Right atrium auricular region (tissue), 2 donors: ENCODE measurements around the gene DLGAP3. TPM values are rescaled to one million over a fixed set of nuclear protein-coding genes. Genes with fewer than 3 reads are reported as not detected.

ENCODE experiments used
- DNase-seq: peaks from one replicate; pipeline ENCODE4 v3.0.0-alpha.2; 2019; ENCODE audit warnings: low spot score
- H3K27ac ChIP-seq, 2 donors: fragments of 200-600 bp; sonication (generic); 1 replicate in 1 of 2; 2 replicates in 1 of 2; pipeline ENCODE4 v1.5.1; 2016 to 2019
- H3K27me3 ChIP-seq, 2 donors: fragments of 200-600 bp; sonication (generic); one replicate each; pipeline versions ENCODE4 v1.5.1 to v1.6.0; 2017 to 2019
- H3K36me3 ChIP-seq: fragments of 200-600 bp; sonication (generic); one replicate; pipeline ENCODE4 v1.5.1; 2016
- H3K4me1 ChIP-seq, 2 donors: fragments of 200-600 bp; sonication (generic); one replicate each; pipeline versions ENCODE4 v1.5.1 to v1.6.0; 2017 to 2019
- H3K4me3 ChIP-seq, 2 donors: fragments of 200-600 bp; sonication (generic); 1 replicate in 1 of 2; 2 replicates in 1 of 2; pipeline ENCODE4 v1.5.1; 2017 to 2019; ENCODE audit warnings: mild to moderate bottlenecking in 1 of 2, moderate library complexity in 1 of 2
- H3K9me3 ChIP-seq, 2 donors: fragments of 200-600 bp; sonication (generic); one replicate each; pipeline ENCODE4 v1.5.1; 2019
- total RNA-seq, 2 donors: library from RNA; depleted of rRNA; stranded (reverse); fragments of >200 nt; gene quantifications; one replicate each; pipeline ENCODE4 v1.1.0, GENCODE V29; 2016
- TF ChIP-seq, protein P1 (sequence below), 2 donors: fragments of 200-600 bp; sonication (generic); IDR thresholded peaks; one replicate each; pipeline ENCODE4 v1.5.1; 2019; ENCODE audit warnings: antibody characterized with exemption in 2 of 2

The DLGAP3 gene
- total RNA-seq, 2 donors from 2014 or later: 0.43 TPM; not detected in 1

DNA sequence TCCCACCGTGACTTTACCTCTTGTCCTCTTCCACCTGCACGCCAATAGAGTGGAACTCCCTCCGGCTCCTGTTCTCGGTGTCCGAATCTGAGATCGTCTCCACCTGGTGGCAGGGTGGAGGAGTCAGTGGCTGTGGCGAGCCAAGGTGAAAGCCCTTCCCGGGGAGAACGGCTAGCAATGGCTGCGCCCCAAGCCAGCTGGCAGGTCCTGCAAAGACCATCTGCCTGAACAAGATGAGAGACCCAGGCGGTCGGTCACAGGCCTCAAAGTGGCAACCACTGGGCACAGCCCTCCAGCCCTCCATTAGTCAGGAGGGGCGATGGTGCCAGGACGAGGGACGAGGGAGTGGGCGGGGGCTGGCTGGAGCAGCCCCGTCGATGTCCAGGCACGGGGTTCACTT is 44.5 kb downstream of the DLGAP3 start:
- H3K27ac ChIP-seq: no peak overlapping the region
- peaks cover 0 to 14% of the 10 kb centered on the region in 2 donors for H3K4me1 ChIP-seq
- peaks cover 0 to 7% of the 10 kb centered on the region in 2 donors for H3K9me3 ChIP-seq
- H3K27me3 ChIP-seq: peaks cover 12 to 20% of the 10 kb centered on the region in 2 donors
- no peak for DNase-seq
- no peaks in the 10 kb centered on the region for H3K36me3 ChIP-seq
- TF ChIP-seq, protein P1, sequence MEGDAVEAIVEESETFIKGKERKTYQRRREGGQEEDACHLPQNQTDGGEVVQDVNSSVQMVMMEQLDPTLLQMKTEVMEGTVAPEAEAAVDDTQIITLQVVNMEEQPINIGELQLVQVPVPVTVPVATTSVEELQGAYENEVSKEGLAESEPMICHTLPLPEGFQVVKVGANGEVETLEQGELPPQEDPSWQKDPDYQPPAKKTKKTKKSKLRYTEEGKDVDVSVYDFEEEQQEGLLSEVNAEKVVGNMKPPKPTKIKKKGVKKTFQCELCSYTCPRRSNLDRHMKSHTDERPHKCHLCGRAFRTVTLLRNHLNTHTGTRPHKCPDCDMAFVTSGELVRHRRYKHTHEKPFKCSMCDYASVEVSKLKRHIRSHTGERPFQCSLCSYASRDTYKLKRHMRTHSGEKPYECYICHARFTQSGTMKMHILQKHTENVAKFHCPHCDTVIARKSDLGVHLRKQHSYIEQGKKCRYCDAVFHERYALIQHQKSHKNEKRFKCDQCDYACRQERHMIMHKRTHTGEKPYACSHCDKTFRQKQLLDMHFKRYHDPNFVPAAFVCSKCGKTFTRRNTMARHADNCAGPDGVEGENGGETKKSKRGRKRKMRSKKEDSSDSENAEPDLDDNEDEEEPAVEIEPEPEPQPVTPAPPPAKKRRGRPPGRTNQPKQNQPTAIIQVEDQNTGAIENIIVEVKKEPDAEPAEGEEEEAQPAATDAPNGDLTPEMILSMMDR (IDR thresholded peaks at IDR 0.05): no peak
- no peak overlapping the region for H3K4me3 ChIP-seq

DNA sequence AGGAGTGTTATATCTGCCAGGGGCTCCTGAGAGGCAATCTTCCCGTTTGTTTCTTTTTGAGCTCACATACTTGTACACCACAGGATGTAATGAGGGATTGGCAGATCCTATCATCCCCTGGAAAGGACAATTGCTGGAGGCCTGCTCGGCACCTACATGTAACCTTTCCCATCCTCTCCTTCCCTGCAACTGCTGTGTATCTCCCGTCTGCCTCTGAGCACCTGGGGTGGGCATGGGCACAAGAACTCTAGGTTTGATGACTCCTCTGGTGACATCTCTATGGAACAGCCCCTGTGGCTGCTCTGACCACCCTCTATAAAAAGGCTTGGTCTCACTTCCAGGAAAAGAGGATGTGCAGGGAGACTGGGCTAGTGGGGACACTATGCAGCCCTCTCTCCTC is 44.9 kb downstream of the DLGAP3 start:
- Histone ChIP-seq H3K4me1 (peaks cover 0 to 14% of the 10 kb centered on the region in 2 donors), H3K27me3 (peaks cover 12 to 20% of the 10 kb centered on the region in 2 donors), H3K27ac (no peak overlapping the region), H3K36me3 (no peaks in the 10 kb centered on the region), H3K9me3 (peaks cover 0 to 7% of the 10 kb centered on the region in 2 donors), H3K4me3 (no peak overlapping the region)
- DNase-seq: no peak
- TF ChIP-seq, protein P1 (IDR thresholded peaks at IDR 0.05): no peak

DNA sequence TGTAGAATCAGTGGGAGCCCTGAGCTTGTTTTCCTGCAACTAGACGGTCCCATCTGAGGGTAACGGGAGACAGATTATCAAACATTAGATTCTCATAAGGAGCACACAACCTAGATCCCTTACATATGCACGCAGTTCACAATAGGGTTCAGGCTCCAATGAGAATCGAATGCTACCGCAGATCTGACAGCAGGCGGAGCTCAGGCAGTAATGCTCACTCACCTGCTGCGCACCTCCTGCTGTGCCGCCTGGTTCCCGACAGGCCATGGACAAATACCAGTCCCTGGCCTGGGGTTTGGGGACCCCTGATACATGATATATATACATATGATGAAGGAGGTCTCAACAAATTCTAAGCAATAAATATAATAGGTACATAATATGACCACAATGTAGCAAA is 50.2 kb downstream of the DLGAP3 start:
- DNase-seq: no peak
- Histone ChIP-seq H3K4me3 (no peak overlapping the region), H3K27ac (no peak overlapping the region), H3K36me3 (no peaks in the 10 kb centered on the region), H3K27me3 (peaks cover 0 to 1% of the 10 kb centered on the region in 2 donors), H3K9me3 (peaks cover 0 to 7% of the 10 kb centered on the region in 2 donors), H3K4me1 (no peaks in the 10 kb centered on the region)
- TF ChIP-seq, protein P1 (IDR thresholded peaks at IDR 0.05): no peak

DNA sequence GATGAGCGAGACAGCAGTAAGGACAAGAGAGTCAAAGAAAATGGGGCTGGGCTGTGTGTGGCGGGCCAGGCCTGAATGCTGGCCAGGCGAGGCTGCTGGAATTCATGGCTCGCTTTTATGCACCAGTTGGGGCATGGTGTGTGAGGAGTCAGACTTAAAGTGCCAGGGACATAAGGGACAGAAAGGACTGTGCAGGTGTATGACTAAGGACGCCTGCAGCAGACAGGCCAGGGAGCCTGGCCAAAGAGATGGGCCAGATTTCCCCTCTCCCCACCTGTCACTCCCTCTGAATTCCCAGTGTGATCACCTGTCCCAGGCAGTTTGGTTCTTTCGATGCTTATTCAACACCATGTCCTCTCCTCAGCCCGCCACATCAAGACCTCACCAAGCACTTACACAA is 53.0 kb downstream of the DLGAP3 start:
- Histone ChIP-seq H3K9me3 (peaks cover 0 to 6% of the 10 kb centered on the region in 2 donors), H3K4me3 (no peak overlapping the region), H3K27me3 (no peaks in the 10 kb centered on the region), H3K4me1 (no peaks in the 10 kb centered on the region), H3K27ac (no peak overlapping the region), H3K36me3 (no peaks in the 10 kb centered on the region)
- TF ChIP-seq, protein P1 (IDR thresholded peaks at IDR 0.05): no peak
- DNase-seq: no peak

DNA sequence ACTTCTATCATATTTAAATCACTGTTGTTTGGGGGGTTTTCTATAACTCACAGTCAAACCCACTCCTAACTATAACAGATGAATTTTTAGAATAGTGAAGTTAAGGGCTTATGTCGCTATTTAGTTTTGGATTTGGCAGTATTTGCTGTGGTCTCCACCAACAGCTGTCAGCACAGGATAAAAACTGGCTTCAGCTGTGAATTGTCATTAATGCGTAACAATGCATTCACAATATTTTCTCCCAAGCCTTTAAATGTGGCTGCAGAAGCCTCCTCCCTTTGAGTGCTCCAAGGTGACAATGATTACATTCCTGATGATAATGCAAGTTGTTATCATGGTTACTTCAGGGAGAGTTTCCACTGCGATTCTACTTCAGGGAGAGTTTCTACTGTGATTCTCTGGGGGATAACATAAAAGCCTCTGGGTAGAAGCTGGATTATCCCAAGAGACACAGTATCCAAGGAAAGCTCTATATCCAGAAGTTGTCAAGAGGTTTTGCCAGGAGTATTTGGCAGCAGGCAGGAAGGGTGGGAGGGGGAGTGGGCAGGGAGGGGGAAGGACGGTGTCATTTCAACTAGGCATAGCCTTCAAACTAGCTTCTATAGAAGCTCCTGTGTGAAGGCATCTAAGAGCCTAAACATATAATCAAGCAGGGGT is 55.0 kb downstream of the DLGAP3 start:
- TF ChIP-seq, protein P1 (IDR thresholded peaks at IDR 0.05): no peak
- Histone ChIP-seq H3K27me3 (no peaks in the 10 kb centered on the region), H3K27ac (no peak overlapping the region)

DNA sequence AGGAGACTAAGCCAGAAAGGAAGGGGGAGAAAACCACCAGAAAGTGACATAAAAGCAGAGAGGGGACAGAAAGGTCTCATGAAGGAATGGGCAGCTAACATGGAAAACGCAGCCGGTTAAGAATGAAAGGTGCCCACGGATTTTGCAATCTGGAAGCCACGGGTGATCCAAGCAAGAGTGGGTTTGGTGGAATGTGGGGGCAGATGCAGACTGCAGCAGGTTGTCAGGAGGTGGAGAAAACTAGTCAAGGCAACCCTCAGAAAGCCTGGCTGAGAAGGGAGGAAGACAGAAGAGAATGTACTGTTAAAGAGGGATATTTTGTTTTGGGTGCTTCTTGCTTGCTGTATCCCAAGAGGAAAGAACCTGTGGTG is 57.3 kb downstream of the DLGAP3 start:
- no peaks in the 10 kb centered on the region for H3K9me3 ChIP-seq
- no peaks in the 10 kb centered on the region for H3K27me3 ChIP-seq
- H3K4me3 ChIP-seq: no peak overlapping the region
- H3K27ac ChIP-seq: no peak overlapping the region
- no peaks in the 10 kb centered on the region for H3K36me3 ChIP-seq
- H3K4me1 ChIP-seq: no peaks in the 10 kb centered on the region
- DNase-seq: no peak
- TF ChIP-seq, protein P1 (IDR thresholded peaks at IDR 0.05): no peak

More for the DNA sequence above, 55.0 kb downstream of the DLGAP3 start:
- DNase-seq: no peak
- Histone ChIP-seq H3K4me3 (no peak overlapping the region), H3K36me3 (no peaks in the 10 kb centered on the region), H3K9me3 (no peaks in the 10 kb centered on the region), H3K4me1 (no peaks in the 10 kb centered on the region)
